Epithelial cell of prostate (primary cell): ENCODE results near the gene REPS2.

Experiments
- DNase-seq: peaks from one replicate; pipeline ENCODE4 v3.0.0-alpha.2; 2011; ENCODE audit warnings: low read depth, low spot score
- H3K27ac ChIP-seq: fragments of 450-650 bp; 2 replicates; pipeline ENCODE4 v1.5.1; 2017; ENCODE audit warnings: mild to moderate bottlenecking

REPS2 gene

DNA sequence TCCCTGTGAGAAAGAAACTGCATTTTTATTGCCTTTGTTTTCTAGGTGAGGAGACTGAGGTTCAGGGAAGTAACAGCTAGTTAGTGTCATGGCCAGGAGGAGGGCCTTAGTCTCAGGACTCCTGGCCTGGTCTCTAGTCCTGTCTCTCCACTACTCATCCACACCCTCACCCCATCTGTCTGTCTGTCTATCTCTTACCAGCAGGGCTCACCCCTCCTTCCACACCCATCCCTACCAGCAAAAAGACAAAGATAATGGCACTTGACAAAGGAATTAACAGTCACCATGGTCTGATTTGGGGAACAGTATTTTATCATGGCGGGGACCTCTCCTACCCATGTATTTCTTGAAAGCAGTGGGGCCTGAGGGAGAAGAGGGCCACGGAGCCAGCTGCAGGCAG, 125.8 kb downstream of the REPS2 start:
- H3K27ac ChIP-seq = no peak overlapping the region
- DNase-seq = no peak

DNA sequence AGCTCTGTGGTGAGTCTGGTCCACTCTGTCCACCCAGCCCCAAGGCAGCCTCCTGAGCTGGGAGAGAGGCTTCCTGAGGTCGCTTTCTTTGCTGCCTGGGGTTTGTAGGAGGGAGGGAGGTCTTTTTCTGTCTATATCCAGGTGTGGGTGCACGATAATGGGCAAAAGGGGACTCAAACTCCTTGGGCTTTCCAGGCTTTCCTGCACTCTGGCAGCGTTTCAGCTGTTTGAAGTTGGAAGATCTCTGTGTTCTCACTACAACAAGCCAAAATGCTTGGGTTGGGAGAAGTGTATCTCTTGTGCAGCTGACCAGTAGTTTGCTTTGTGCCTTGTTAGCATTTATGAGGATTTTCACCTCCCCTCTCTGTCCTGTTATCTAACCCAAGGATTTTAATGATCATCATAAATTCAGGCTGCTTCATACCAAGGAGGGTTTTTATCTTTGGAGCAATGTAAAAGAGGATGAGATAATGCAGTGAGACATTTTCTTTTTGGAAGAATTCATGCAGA, 126.3 kb downstream of the REPS2 start:
- no peak for DNase-seq
- no peak overlapping the region for H3K27ac ChIP-seq

DNA sequence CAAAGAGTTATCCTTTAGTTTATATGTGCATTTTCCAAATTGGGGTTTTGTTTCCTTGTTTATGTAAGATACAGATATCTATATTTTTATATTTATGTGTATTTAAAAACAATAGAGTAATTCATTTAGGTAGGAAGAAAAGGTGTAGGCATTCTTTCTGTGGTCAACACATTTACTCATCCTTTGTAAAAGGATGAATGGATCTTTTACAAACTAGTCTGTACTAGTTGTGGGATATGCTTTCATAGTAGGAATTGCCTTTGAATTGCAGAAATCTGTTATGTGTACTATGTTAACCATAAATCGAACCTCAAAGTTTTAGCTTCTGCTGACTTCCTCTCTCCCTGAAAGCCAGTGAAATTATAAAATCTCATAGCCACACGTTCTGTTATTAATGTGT, 128.5 kb downstream of the REPS2 start:
- DNase-seq = no peak
- peak overlapping the region; percentile 41 for H3K27ac ChIP-seq

DNA sequence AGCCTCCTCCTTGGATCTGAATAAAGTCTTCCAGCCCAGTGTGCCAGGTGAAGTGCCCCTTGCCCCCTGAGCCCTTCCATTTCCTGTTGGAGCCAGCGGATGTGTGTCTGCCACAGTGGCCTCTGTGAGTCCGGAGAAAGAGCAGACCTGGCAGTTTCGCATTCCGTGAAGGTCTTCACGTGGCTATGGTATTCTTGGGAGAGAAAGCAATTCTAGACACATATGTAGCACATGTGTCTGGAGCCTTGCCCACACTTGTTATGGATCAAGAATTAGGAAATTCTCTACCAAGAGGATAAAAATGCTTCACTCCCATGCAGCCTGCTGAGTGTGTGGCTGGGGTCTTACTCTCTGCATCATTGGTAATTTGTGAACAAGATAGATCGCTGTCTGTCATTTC, 130.9 kb downstream of the REPS2 start:
- no peak overlapping the region for H3K27ac ChIP-seq
- DNase-seq = no peak

DNA sequence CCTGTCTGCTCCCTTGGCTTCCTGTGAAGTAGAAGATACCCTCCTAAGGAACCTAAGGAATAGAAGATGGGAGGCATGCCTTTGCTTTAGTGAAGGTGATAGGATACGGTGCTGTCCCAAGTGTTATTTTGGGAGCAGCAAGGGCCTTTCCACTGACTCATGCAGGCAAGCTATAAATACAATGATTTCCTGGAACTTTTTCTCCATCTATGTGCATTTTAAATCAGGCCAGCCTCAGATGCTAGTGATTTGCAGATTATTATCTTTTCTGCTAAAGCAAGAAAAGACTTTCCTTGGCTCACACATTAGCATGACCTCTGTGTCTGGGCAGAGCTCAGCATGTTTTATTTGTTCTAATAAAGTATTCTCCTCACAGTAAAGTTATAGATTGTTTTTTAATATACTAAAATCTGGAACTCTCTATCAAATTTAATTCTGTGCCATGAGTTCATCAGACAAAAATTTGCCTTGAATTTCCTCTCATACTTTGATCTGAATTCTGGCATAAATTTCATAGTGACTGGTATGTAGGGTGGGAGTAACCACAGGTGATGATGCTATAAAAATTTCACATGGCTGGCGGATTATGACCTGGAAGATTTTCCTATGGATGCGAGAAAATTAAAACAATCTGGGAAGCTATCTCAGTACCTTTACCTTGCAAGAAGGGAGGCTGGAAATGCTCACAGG, 131.7 kb downstream of the REPS2 start:
- no peak for DNase-seq
- H3K27ac ChIP-seq = no peak overlapping the region

DNA sequence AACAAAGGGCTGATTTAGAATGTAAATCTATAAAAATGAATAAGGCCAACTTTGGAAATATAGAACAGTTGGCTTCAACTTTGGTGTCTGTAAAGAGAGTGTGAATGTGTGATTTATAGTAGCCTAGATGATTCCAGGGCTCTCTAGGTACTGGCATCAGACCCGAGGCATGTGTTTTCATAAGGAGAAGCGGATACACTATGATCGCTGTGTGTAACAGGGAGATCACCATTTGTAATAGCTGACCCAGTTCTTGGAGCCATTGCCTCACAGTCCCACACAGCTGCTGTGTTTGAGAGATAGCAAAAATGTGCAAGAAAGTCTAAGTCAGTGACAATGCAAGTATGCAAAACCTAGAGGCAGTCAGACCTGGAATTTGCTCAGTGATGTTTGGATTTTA, 135.1 kb downstream of the REPS2 start:
- H3K27ac ChIP-seq = no peak overlapping the region
- no peak for DNase-seq

DNA sequence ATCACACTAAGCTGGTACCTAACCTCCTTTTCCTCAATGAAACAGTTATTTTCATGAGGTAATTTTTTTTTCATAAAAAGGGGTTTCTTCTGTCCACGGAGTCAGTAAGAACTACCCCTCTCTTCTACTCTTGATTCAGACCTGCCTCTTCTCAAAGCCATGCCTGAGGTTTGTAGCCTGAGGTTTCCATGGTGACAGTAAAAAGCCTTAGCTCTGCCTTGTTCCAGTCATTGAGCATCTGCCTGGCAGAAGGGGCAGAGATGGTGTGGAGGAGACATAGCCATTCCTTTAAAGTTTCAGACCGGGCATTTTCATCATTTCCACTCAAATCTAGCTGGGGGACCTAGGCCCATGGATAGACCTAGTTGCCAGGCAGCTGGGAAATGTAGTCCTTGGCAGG, 135.5 kb downstream of the REPS2 start:
- H3K27ac ChIP-seq = no peak overlapping the region
- DNase-seq = no peak

DNA sequence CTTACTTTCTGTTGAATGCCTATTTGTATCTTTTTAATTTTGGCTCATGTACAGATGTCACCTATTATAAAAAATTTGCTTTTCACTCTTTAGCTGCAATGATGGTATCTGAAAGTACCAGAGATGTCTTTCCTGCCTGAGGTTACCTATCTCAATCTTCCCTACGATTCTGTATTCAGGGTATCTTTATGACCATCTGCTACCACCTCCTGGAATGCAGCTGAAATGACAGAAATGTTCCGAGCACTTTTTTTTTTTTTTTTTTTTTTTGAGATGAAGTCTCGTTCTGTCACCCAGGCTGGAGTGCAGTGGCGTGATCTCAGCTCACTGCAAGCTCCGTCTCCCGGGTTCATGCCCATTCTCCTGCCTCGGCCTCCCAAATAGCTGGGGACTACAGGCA, 136.4 kb downstream of the REPS2 start:
- DNase-seq = no peak
- H3K27ac ChIP-seq = no peak overlapping the region

DNA sequence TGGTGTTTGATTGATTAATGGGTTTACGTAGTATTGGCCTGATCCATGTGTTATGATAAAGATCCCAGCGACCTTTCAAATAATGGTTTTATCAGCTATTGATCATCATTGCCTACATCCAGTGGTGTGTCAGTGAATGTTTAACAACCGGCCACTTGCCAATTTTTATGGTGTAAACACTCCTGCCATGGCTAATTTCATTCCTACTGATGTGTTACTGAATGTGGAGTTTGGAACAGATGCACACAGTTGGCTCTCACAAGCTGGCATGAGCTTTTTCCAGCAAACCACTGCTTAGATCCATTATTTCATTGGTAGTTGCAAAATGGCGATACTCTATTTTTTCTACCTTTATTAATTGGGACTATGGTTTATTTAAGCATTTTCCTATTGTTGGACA, 139.9 kb downstream of the REPS2 start:
- no peak for DNase-seq
- no peak overlapping the region for H3K27ac ChIP-seq

DNA sequence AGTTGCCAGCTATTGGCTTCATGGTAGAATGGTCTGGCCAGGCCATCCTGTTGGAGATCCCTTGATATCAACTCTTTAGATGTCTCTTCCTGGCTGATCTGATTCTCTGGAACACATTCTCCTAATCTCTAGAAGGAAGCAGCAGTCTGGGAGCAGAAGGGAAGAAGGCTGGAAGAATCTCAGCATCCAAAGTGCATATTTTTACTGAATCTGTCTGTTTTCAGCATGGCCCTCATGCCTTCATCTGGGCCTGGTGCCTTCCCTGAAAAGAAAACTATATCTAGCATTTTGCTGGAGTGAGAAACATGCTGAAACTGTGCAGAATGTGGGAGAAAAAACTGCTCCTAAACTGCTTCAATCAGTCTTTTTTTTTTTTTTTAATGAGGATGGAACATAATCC, 148.7 kb downstream of the REPS2 start:
- DNase-seq = no peak
- no peak overlapping the region for H3K27ac ChIP-seq

DNA sequence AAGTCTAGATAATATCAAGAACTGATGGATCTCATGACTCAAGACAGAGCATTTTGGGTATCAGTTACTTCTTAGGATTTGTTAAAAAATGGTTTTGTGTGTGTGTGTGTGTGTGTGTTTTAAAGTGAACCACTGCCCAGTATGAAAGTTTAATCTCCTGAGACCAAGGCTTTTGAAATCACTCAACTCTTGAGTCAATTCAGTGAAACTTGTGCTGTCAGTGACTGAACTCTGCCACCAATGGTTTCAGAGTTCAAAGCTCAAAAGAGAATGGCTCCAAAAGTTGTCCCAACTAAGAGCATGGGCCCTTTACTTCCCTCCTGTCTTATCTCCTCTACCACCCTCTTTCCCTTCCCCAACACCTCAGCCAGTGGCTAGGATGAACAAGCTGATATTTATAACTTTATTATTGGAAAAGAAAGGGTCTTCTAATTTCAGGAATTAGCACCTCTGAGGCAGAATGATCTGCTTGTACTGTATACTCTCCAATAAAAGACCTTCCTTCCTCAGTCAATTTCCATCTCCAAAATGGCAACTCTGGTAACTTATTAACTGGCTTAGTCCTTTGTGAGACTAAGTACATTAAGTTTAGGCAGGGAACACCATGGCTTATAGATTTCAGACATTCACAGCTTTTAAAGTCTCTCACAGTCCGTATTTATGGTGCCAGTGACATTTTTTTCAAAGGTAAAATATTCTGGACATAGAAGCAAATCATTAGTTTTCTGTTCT, 152.2 kb downstream of the REPS2 start:
- no peak overlapping the region for H3K27ac ChIP-seq
- DNase-seq = no peak

DNA sequence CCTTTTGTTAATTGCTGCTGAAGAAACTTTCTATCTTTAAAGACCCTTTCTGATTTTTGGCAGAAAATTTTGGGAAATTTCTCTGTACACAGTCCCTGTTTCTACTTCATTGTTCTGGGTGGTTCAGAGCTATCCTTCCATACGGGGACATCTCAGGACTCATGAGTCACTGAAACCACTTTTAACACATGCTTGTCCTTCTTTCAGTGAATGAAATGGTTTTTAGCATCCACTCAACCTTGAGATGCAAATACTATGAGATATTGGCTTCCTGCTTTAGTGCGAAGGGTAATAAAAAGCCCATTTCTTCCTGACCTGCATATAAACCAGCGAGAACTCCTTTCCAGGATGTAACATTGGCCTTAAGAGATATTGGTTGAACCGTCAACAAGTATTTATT, 158.0 kb downstream of the REPS2 start:
- no peak overlapping the region for H3K27ac ChIP-seq
- no peak for DNase-seq

DNA sequence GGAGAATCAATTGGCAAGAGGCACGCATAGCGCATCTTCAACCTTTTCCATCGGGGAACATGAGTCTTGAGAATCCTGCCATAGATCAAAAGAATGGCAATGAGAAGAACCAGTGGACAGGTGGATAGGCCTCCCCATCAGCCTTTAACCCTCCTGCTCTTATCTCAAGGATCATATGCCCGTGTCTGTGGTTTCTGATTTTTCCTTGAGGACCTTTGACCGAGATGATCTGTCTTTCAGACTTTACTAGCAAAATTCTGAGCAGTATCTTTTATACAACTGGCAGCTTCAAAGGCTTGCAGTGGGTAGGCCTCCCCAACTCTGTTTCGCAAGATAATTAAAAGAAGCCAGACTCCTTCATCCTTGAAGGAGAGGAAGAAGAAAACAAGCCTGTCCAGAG, 174.4 kb downstream of the REPS2 start:
- DNase-seq = no peak
- no peak overlapping the region for H3K27ac ChIP-seq

DNA sequence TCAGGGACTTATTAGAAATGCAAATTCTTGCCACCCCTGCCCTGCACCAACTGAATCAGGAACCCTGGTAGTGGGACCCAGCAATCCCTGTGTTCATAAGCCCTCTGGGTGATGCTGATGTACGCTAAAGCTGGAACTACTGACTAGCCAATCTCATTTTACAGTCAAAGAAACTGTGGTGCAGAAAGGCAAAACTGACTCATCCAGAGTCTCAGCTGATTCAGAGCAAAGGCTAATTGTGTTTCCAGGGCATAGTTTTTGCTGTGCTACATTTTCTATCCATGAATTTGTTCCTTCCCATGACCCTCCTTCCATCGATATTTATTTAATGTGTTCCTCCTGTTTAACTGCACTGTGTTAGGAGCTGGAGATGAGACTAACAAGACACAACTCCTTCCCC, 207.5 kb downstream of the REPS2 start:
- DNase-seq = no peak
- H3K27ac ChIP-seq = no peak overlapping the region

DNA sequence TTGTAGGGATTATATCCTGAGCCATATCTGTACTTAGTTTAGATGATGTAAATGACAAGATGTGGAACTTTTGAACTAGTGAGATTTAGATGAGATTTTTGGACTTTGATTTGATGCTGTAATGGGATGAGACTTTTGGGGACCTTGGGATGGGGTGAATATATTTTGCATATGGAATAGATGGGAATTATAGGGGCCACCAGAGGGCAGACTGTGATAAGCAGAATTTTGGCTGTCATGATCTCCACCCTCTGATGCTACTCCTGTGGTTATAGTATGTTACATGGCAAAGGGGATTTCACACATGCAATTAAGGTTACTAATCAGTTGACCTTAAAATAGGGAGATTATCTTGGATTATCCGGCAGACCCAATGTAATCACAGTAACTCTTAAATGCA, 214.5 kb downstream of the REPS2 start:
- no peak overlapping the region for H3K27ac ChIP-seq
- DNase-seq = no peak

DNA sequence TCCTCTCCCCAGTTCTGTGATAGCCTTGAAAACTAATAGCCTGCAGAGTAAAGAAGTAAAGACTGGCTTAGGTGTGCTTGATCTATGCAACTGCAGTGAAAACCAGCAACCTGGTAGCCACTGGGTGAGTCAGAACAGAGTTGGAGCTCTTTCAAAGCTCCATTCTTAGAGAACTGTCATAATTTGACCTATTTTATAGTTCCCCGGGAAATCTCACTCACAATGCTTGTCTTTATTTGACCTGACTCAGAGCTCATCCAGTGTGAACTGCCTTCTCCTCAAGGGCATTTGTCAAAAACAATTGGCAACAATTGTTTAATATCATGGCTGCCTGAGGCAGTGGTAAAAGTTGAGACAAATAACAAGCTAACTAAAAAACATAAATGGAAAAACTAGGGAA, 215.5 kb downstream of the REPS2 start:
- H3K27ac ChIP-seq = no peak overlapping the region
- DNase-seq = no peak

DNA sequence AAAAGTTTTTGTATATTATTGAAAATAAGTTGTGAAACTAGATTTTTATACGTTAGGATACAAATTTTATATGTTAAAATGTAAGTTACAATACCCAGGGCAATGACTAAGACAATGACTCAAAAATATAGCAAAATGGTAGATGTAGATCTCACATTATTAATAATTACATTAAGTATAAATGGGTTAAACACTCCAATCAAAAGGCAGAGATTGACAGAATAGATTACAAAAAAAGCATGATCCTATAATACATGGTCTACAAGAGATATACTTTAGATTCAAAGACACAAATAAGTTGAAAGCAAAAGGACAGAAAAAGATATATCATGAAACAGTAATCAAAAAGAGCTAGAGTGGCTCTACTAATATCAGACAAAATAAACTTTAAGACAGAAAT, 217.6 kb downstream of the REPS2 start:
- no peak for DNase-seq
- no peak overlapping the region for H3K27ac ChIP-seq

DNA sequence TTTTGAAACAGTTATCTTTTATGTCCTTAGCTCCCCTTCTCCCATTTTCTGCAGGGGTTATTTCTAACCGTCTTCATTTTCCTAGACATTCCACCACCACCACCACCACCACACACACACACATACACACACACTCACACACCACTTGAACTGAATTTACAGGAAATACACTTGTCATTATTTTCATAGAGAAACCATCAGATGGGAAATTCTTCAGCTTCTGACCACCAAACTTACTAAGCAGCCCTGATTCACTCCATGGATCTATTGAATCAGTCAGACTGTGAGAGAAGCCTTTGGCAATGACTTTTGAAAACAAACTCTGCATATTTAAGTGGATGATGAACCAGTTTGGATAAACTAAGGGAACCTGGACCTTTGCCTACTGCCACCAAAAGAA, 218.5 kb downstream of the REPS2 start:
- DNase-seq = no peak

DNA sequence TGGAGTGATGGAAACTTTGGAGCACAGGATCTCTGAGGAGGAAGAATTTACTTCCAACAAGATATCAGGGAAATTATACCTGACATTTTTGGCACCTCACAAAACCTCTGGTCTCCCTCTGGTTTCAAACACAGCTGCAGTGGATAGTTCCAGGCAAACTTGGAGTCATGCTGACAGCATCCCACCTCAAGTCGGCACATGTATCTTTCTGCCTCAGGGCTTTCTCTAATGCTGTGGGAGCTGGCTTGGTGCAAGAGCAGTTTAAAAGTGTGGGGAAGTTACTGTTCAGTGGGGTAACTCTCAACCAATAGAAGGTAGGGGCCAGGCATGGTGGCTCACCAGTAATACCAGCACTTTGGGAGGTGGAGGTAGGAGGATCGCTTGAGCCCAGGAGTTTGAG, 221.5 kb downstream of the REPS2 start:
- DNase-seq = no peak
- no peak overlapping the region for H3K27ac ChIP-seq

More for the DNA sequence above, 218.5 kb downstream of the REPS2 start:
- H3K27ac ChIP-seq = no peak overlapping the region

DNA sequence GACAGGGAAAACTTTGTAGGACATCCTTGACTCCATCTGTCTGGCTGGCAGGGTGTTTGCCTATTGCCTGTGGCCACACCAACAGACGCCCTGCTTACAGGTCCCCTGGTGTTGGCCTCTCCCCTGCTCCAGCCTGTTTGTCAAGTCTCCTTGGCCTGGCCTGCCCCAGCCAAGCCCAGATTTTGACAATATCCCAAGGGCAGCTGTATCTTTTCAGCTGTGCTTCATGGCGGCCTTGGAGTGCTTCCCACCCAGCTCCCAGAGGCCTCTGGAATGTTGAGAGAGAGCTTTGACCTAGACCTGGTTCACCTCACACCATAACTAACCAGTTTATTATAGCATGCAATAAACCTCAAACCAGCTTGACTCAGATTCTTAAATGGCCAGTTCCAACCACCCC, 224.5 kb downstream of the REPS2 start:
- no peak overlapping the region for H3K27ac ChIP-seq
- DNase-seq = no peak

DNA sequence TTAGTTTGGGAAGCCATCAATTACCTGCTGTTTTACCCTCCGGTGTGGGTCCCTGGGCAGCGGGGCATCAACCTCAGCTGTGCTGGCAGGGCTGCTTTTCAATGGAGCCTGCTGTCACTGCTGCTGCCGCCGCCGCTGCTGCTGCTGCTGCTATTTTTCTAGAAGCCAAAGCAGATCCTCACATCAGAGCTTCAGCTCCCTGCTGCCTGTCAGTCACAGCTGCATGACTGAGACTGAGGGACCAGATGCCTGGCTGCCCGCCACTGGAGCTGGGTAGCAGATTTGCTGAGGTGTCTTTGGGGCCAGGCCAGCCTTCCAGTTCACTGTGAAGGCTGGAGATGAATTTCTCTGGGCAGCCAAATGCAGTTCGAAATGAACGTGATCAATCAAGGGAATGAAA, 228.2 kb downstream of the REPS2 start:
- DNase-seq = no peak
- no peak overlapping the region for H3K27ac ChIP-seq

DNA sequence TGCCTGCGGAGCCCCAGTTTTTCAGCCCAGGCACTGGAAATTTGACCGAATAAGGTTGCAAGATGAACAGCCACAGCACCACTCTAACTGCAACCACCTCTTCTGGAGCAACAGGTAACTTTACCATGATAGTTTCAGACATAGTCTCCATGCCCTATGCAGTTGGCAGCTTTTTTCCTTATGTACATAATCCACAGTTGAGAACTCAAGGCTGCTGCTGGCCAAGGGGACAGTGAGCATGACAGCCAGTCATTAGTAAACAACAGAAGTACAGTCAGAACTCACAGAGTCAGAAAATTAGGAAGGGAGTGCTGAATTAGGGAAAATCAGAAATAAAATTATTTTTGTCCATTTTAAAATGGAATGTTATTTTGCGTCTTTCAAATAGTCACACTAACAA, 235.9 kb downstream of the REPS2 start:
- H3K27ac ChIP-seq = no peak overlapping the region
- no peak for DNase-seq
